Lung (tissue), 12 donors: ENCODE results near the gene ADAMTSL5. TPM values are rescaled to one million over a fixed set of nuclear protein-coding genes. Genes with fewer than 3 reads are reported as not detected.

Source experiments
- ATAC-seq: fragments of 200-7000 bp; cut with Tn5 transposase; one replicate; pipeline ENCODE4 v1.9.1; 2020; ENCODE audit warnings: moderate number of reproducible peaks; ENCODE audit not compliant: insufficient read depth, low FRiP score
- DNase-seq, 3 donors: peaks; one replicate each; pipeline ENCODE4 v3.0.0-alpha.2; 2013 to 2017
- H3K27ac ChIP-seq, 2 donors: one replicate each; pipeline ENCODE4 v1.5.1; 2013; ENCODE audit warnings: mild to moderate bottlenecking in 2 of 2, moderate library complexity in 2 of 2, control low read depth in 1 of 2, inconsistent platforms in 1 of 2, low read depth in 1 of 2, low read length in 1 of 2
- H3K27me3 ChIP-seq, 3 donors: one replicate each; pipeline ENCODE4 v1.5.1; 2013; ENCODE audit warnings: low read length in 2 of 3; ENCODE audit not compliant: control insufficient read depth in 3 of 3, insufficient read depth in 3 of 3
- H3K36me3 ChIP-seq, 4 donors: one replicate each; pipeline ENCODE4 v1.5.1; 2013; ENCODE audit warnings: low read length in 4 of 4, mild to moderate bottlenecking in 1 of 4, moderate library complexity in 1 of 4; ENCODE audit not compliant: control insufficient read depth in 4 of 4, insufficient read depth in 4 of 4
- H3K4me1 ChIP-seq, 5 donors: one replicate each; pipeline ENCODE4 v1.5.1; 2013; ENCODE audit warnings: low read length in 5 of 5, mild to moderate bottlenecking in 2 of 5, moderate library complexity in 1 of 5; ENCODE audit not compliant: control insufficient read depth in 5 of 5, insufficient read depth in 5 of 5
- H3K4me3 ChIP-seq: one replicate; pipeline ENCODE4 v1.5.1; 2013; ENCODE audit warnings: mild to moderate bottlenecking, control low read depth, moderate library complexity
- H3K9ac ChIP-seq, 2 donors: one replicate each; pipeline ENCODE4 v1.5.1; 2013; ENCODE audit warnings: low read length in 2 of 2, control low read depth in 1 of 2; ENCODE audit not compliant: insufficient read depth in 1 of 2
- H3K9me3 ChIP-seq, 4 donors: one replicate each; pipeline ENCODE4 v1.5.1; 2013; ENCODE audit warnings: low read length in 3 of 4, mild to moderate bottlenecking in 1 of 4, moderate library complexity in 1 of 4; ENCODE audit not compliant: control insufficient read depth in 4 of 4, insufficient read depth in 3 of 4
- CTCF ChIP-seq: IDR thresholded peaks from 2 replicates; pipeline ENCODE4 v1.5.1; 2012; ENCODE audit warnings: mild to moderate bottlenecking; ENCODE audit errors: control extremely low read depth, extremely low read depth
- WGBS, 2 donors: extraction: QIAGEN DNeasy Blood & Tissue Kit; methylation state at CpG; one replicate each; pipeline ENCODE4 v1.1.7; 2013; 5-methylcytosine and 5-hydroxymethylcytosine counted together
- polyA plus RNA-seq, 2 donors: library from polyadenylated mRNA; stranded (reverse); fragments of 200-250 nt; gene quantifications; one replicate each; pipeline ENCODE4 v1.2.1, GENCODE V29; 2013
- total RNA-seq, 2 donors: library from RNA; depleted of rRNA in 1 of 2; stranded (reverse); fragments of >200 nt in 1 of 2; gene quantifications; one replicate each; pipeline ENCODE4 v1.2.1, GENCODE V29; 2014 to 2021
- donor health status: control.
- donor health status: control.
- donor health status: Bipolar disorder and iron deficiency.
- donor health status: healthy.
- donor health status: DM: yes; HTN: yes; CAD: no.

ADAMTSL5 gene
- total and polyA plus RNA-seq, 4 donors = 0.97 to 2.8 (median 1.4) TPM

- TF ChIP-seq CTCF = no peak
- Histone ChIP-seq H3K36me3 (no peaks in the 10 kb centered on the region), H3K9me3 (peaks cover 0 to 3% (median 0%) of the 10 kb centered on the region in 4 donors), H3K27ac (no peak overlapping the region), H3K27me3 (peaks cover 0 to 33% (median 10%) of the 10 kb centered on the region in 3 donors), H3K9ac (no peak overlapping the region), H3K4me3 (no peak overlapping the region), H3K4me1 (no peaks in the 10 kb centered on the region)
- ATAC-seq = no peak
- DNase-seq = no peak
- WGBS, 2 donors = 68 to 71% methylated on average over 8 of the region's 8 CpGs
These were observed 3.6 kb upstream of the ADAMTSL5 start for GRCh38 chr19:1516395-1516753.

DNA sequence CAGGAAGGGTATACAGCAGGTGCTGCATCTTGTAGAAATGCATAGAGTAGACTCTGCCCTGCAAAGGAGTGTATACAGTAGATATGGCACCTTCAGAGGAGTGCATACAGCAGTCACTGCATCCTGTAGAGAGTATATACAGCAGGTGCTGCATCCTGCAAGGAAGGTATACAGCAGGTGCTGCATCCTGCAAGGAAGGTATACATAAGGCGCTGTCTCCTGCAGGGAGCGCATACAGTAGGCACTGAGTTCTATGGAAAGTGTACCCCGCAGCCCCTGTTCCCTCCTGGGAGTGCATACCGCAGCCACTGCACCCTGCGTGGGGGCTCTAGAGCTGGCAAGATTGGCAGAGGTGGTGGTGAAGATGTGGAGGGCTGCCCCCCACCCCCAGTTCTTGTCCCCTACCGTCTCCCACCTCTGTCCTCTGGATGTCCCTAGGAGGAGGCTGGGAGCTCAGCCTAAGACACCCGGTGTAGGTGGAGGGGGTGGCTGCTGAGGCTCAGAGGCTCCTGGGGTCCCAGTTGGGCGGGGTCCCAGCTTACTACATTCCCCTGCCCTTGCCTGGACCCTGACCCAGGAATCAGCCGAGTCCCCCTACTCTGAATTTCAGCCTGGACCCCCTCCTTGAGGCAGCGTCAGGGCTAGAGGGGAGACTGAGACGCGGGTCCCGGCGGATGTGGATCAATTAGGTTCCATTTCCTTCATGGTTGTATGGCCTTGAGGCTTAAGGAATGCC lies 2.3 kb upstream of the ADAMTSL5 start:
- Histone ChIP-seq H3K27ac (no peak overlapping the region), H3K27me3 (peaks cover 0 to 41% (median 17%) of the 10 kb centered on the region in 3 donors), H3K4me1 (no peaks in the 10 kb centered on the region), H3K36me3 (no peaks in the 10 kb centered on the region), H3K9ac (no peak overlapping the region), H3K9me3 (peaks cover 0 to 3% (median 0%) of the 10 kb centered on the region in 4 donors), H3K4me3 (no peak overlapping the region)
- ATAC-seq = no peak
- no peak for TF ChIP-seq CTCF
- no peak for DNase-seq
- WGBS, 2 donors = 62 to 64% methylated on average over 14 of the region's 14 CpGs

- Histone ChIP-seq H3K9me3 (peaks cover 0 to 3% (median 0%) of the 10 kb centered on the region in 4 donors), H3K27me3 (peaks cover 0 to 44% (median 21%) of the 10 kb centered on the region in 3 donors), H3K36me3 (no peaks in the 10 kb centered on the region), H3K4me1 (no peaks in the 10 kb centered on the region), H3K9ac (no peak overlapping the region), H3K27ac (no peak overlapping the region), H3K4me3 (no peak overlapping the region)
- WGBS, 2 donors = 53 to 70% methylated on average over 10 of the region's 10 CpGs
- no peak for TF ChIP-seq CTCF
- no peak for ATAC-seq
- no peak for DNase-seq
These were observed 1.5 kb upstream of the ADAMTSL5 start for GRCh38 chr19:1514295-1514661.
